ENCODE results near the gene EMILIN1. TPM values are rescaled to one million over a fixed set of nuclear protein-coding genes. Genes with fewer than 3 reads are reported as not detected.

EMILIN1 gene
- 9.7 TPM for polyA plus RNA-seq (2013, experiment 1 of 4)
- 8.2 TPM for polyA plus RNA-seq (2013, experiment 2 of 4)
- polyA plus RNA-seq (2013, experiment 3 of 4) = 7.8 TPM
- 8.5 TPM for polyA plus RNA-seq (2013, experiment 4 of 4)

- H3K27ac ChIP-seq (ENCODE audit: insufficient read depth, low read depth, low read length, poor library complexity, severe bottlenecking) = peak within 1 kb of the TSS; percentile 16
- no peaks in the 10 kb centered on the region for H3K36me3 ChIP-seq (ENCODE audit: control insufficient read depth, insufficient read depth, low read length)
- 69 to 71% methylated on average over 40 to 41 of the region's 41 CpGs for WGBS, 2 experiments
- no peaks in the 10 kb centered on the region for H3K9me3 ChIP-seq (ENCODE audit: control insufficient read depth, low read length)
- H3K4me3 ChIP-seq (ENCODE audit: insufficient read depth, low read depth, low read length) = no peak within 1 kb of the TSS
- H3K27me3 ChIP-seq (ENCODE audit: control insufficient read depth, insufficient read depth, low read length, poor library complexity, severe bottlenecking) = no peaks in the 10 kb centered on the region
- peaks cover 25% of the 10 kb centered on the region for H3K4me1 ChIP-seq (ENCODE audit: control insufficient read depth, insufficient read depth, low read length)
These were observed at the start of gene EMILIN1 for GRCh38 chr2:27078267-27079194. Gene EMILIN1, plus strand, starts transcription at chr2:27078615. Its CDS starts 451 bp downstream, at chr2:27079066.

GRCh38 chr2:27029051-27029450 is 49.4 kb upstream of the EMILIN1 start:
- H3K36me3 ChIP-seq (ENCODE audit: control insufficient read depth, insufficient read depth, low read length) = peaks cover under 1% of the 10 kb centered on the region
- WGBS, 2 experiments = 92 to 94% methylated on average over 2 of the region's 2 CpGs

DNA sequence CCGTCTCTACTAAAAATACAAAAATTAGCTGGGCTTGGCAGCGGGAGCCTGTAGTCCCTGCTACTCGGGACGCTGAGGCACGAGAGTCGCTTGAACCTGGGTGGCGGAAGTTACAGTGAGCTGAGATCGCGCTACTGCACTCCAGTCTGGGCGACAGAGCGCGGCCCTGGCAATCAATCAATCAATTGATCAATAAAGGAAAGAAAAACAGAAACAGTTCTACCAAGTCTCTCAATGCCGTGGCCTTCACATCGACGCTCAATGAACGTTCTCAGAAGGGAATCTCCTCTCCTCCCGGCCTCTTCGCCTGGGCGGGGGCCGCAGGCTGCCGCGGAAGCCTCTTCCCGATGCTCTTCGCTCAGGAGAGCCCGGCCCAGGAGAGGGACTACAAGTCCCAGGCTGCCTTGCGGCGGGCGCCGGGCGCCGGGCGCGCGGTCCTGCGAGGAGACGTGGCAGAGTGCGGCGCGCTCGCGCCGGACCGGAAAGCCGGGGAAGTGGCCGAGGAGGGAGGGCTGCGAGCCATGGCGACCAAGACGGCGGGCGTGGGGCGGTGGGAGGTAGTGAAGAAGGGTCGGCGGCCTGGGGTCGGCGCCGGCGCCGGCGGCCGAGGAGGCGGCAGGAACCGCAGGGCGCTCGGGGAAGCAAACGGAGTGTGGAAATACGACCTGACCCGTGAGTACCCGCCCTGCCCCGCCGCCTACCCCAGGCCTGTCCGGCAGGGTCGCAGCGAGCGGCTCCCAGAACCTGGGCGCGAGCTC is 45.7 kb upstream of the EMILIN1 start, which contains the start of gene TMEM214:
Gene TMEM214, plus strand, starts transcription at position 471 of the 758 bp plus-strand sequence. Its CDS starts 51 bp downstream, at position 522.
- no peaks in the 10 kb centered on the region for H3K27me3 ChIP-seq (ENCODE audit: control insufficient read depth, insufficient read depth, low read length, poor library complexity, severe bottlenecking)
- peaks cover 27% of the 10 kb centered on the region for H3K36me3 ChIP-seq (ENCODE audit: control insufficient read depth, insufficient read depth, low read length)
- H3K4me1 ChIP-seq (ENCODE audit: control insufficient read depth, insufficient read depth, low read length) = peaks cover 9% of the 10 kb centered on the region
- H3K9me3 ChIP-seq (ENCODE audit: control insufficient read depth, low read length) = no peaks in the 10 kb centered on the region
- 1% methylated on average over 76 of the region's 76 CpGs for WGBS, 2 experiments
- H3K4me3 ChIP-seq (ENCODE audit: insufficient read depth, low read depth, low read length) = peak within 1 kb of the TSS; percentile 75
- no peak within 1 kb of the TSS for H3K27ac ChIP-seq (ENCODE audit: insufficient read depth, low read depth, low read length, poor library complexity, severe bottlenecking)

More at GRCh38 chr2:27029051-27029450, 49.4 kb upstream of the EMILIN1 start:
- no peak overlapping the region for H3K27ac ChIP-seq (ENCODE audit: insufficient read depth, low read depth, low read length, poor library complexity, severe bottlenecking)
- no peaks in the 10 kb centered on the region for H3K9me3 ChIP-seq (ENCODE audit: control insufficient read depth, low read length)
- H3K27me3 ChIP-seq (ENCODE audit: control insufficient read depth, insufficient read depth, low read length, poor library complexity, severe bottlenecking) = no peaks in the 10 kb centered on the region
- peaks cover 6% of the 10 kb centered on the region for H3K4me1 ChIP-seq (ENCODE audit: control insufficient read depth, insufficient read depth, low read length)
- H3K4me3 ChIP-seq (ENCODE audit: insufficient read depth, low read depth, low read length) = no peak overlapping the region

GRCh38 chr2:27033253-27033852 is 45.1 kb upstream of the EMILIN1 start:
- Histone ChIP-seq H3K27me3 (ENCODE audit: control insufficient read depth, insufficient read depth, low read length, poor library complexity, severe bottlenecking) (no peaks in the 10 kb centered on the region), H3K9me3 (ENCODE audit: control insufficient read depth, low read length) (no peaks in the 10 kb centered on the region), H3K4me1 (ENCODE audit: control insufficient read depth, insufficient read depth, low read length) (peaks cover 9% of the 10 kb centered on the region), H3K4me3 (ENCODE audit: insufficient read depth, low read depth, low read length) (peak overlapping the region; percentile 75), H3K27ac (ENCODE audit: insufficient read depth, low read depth, low read length, poor library complexity, severe bottlenecking) (no peak overlapping the region), H3K36me3 (ENCODE audit: control insufficient read depth, insufficient read depth, low read length) (peaks cover 30% of the 10 kb centered on the region)
- WGBS, 2 experiments = 24 to 27% methylated on average over 11 of the region's 11 CpGs

- Histone ChIP-seq H3K9me3 (ENCODE audit: control insufficient read depth, low read length) (no peaks in the 10 kb centered on the region), H3K36me3 (ENCODE audit: control insufficient read depth, insufficient read depth, low read length) (peaks cover 42% of the 10 kb centered on the region), H3K27ac (ENCODE audit: insufficient read depth, low read depth, low read length, poor library complexity, severe bottlenecking) (no peak overlapping the region), H3K4me1 (ENCODE audit: control insufficient read depth, insufficient read depth, low read length) (peaks cover 9% of the 10 kb centered on the region), H3K27me3 (ENCODE audit: control insufficient read depth, insufficient read depth, low read length, poor library complexity, severe bottlenecking) (no peaks in the 10 kb centered on the region), H3K4me3 (ENCODE audit: insufficient read depth, low read depth, low read length) (no peak overlapping the region)
- 95 to 96% methylated on average over 6 of the region's 6 CpGs for WGBS, 2 experiments
These were observed 40.4 kb upstream of the EMILIN1 start for GRCh38 chr2:27038012-27038411.

DNA sequence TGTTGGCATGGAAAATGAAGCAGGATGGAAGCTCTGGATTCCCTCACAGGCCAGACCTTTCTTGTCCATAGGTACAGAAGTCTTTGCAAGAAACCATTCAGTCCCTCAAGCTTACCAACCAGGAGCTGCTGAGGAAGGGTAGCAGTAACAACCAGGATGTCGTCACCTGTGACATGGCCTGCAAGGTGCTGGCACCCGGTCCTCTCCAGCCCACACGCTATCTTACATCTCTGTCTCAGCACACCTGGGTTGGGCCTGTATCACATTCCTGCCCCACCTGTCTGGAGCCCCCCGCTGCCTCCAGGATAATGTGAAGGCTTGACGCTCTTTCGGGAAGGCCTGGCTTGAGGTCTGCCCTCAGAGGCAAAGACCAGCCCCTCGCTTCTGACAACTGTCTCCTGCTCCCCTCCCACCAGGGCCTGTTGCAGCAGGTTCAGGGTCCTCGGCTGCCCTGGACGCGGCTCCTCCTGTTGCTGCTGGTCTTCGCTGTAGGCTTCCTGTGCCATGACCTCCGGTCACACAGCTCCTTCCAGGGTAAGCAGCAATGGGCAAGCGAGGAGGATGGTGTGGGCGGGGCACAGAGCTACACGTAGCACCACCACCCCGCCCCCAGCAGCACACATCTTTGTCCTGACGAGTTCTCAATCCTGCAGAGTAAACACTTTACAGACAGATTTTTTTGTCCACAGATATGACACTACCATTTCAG is 39.6 kb upstream of the EMILIN1 start:
- H3K4me1 ChIP-seq (ENCODE audit: control insufficient read depth, insufficient read depth, low read length) = peaks cover 5% of the 10 kb centered on the region
- no peaks in the 10 kb centered on the region for H3K27me3 ChIP-seq (ENCODE audit: control insufficient read depth, insufficient read depth, low read length, poor library complexity, severe bottlenecking)
- H3K27ac ChIP-seq (ENCODE audit: insufficient read depth, low read depth, low read length, poor library complexity, severe bottlenecking) = no peak overlapping the region
- H3K4me3 ChIP-seq (ENCODE audit: insufficient read depth, low read depth, low read length) = no peak overlapping the region
- H3K36me3 ChIP-seq (ENCODE audit: control insufficient read depth, insufficient read depth, low read length) = peaks cover 42% of the 10 kb centered on the region
- 91 to 93% methylated on average over 17 of the region's 17 CpGs for WGBS, 2 experiments
- H3K9me3 ChIP-seq (ENCODE audit: control insufficient read depth, low read length) = no peaks in the 10 kb centered on the region

GRCh38 chr2:27039426-27039825 is 39.0 kb upstream of the EMILIN1 start:
- H3K9me3 ChIP-seq (ENCODE audit: control insufficient read depth, low read length) = no peaks in the 10 kb centered on the region
- H3K36me3 ChIP-seq (ENCODE audit: control insufficient read depth, insufficient read depth, low read length) = peaks cover 42% of the 10 kb centered on the region
- H3K4me1 ChIP-seq (ENCODE audit: control insufficient read depth, insufficient read depth, low read length) = no peaks in the 10 kb centered on the region
- H3K4me3 ChIP-seq (ENCODE audit: insufficient read depth, low read depth, low read length) = no peak overlapping the region
- no peaks in the 10 kb centered on the region for H3K27me3 ChIP-seq (ENCODE audit: control insufficient read depth, insufficient read depth, low read length, poor library complexity, severe bottlenecking)
- no peak overlapping the region for H3K27ac ChIP-seq (ENCODE audit: insufficient read depth, low read depth, low read length, poor library complexity, severe bottlenecking)
- 90 to 94% methylated on average over 6 of the region's 6 CpGs for whole genome bisulfite sequencing, 2 experiments

DNA sequence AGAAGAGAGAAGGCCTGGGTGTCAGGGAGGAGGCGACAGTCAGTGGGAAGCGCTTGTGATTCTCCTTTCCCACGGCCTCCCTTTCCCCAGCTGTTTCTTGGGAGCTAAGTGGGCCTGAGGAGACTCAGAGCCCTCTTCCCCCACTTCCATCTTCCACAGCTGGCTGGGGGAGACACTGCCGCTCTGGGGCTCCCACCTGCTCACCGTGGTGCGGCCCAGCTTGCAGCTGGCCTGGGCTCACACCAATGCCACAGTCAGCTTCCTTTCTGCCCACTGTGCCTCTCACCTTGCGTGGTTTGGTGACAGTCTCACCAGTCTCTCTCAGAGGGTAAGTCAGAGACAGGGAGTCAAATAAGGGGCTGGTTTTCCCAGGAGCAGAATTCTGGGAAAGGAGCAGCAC is 38.5 kb upstream of the EMILIN1 start:
- H3K36me3 ChIP-seq (ENCODE audit: control insufficient read depth, insufficient read depth, low read length) = peaks cover 41% of the 10 kb centered on the region
- 93 to 98% methylated on average over 7 of the region's 7 CpGs for WGBS, 2 experiments
- no peaks in the 10 kb centered on the region for H3K4me1 ChIP-seq (ENCODE audit: control insufficient read depth, insufficient read depth, low read length)
- H3K9me3 ChIP-seq (ENCODE audit: control insufficient read depth, low read length) = no peaks in the 10 kb centered on the region
- H3K27me3 ChIP-seq (ENCODE audit: control insufficient read depth, insufficient read depth, low read length, poor library complexity, severe bottlenecking) = no peaks in the 10 kb centered on the region
- no peak overlapping the region for H3K4me3 ChIP-seq (ENCODE audit: insufficient read depth, low read depth, low read length)
- H3K27ac ChIP-seq (ENCODE audit: insufficient read depth, low read depth, low read length, poor library complexity, severe bottlenecking) = no peak overlapping the region

DNA sequence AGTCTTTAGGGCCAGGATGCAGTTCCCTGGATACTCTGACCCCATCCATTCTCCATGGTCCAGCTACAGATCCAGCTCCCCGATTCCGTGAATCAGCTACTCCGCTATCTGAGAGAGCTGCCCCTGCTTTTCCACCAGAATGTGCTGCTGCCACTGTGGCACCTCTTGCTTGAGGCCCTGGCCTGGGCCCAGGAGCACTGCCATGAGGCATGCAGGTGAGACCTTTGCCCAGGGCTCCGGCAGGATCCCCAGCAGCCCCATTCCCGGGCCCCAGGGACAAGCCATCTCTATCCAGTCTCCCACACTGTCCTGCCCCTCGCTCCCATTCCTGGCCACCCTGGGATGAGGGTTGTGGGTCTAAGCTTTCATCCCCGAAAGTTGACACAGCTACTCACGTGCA is 38.1 kb upstream of the EMILIN1 start:
- Histone ChIP-seq H3K27ac (ENCODE audit: insufficient read depth, low read depth, low read length, poor library complexity, severe bottlenecking) (no peak overlapping the region), H3K9me3 (ENCODE audit: control insufficient read depth, low read length) (no peaks in the 10 kb centered on the region), H3K4me1 (ENCODE audit: control insufficient read depth, insufficient read depth, low read length) (no peaks in the 10 kb centered on the region), H3K4me3 (ENCODE audit: insufficient read depth, low read depth, low read length) (no peak overlapping the region), H3K36me3 (ENCODE audit: control insufficient read depth, insufficient read depth, low read length) (peaks cover 37% of the 10 kb centered on the region), H3K27me3 (ENCODE audit: control insufficient read depth, insufficient read depth, low read length, poor library complexity, severe bottlenecking) (no peaks in the 10 kb centered on the region)
- 93 to 97% methylated on average over 8 of the region's 8 CpGs for WGBS, 2 experiments
